ENCODE results near the gene MTOR.

DNA sequence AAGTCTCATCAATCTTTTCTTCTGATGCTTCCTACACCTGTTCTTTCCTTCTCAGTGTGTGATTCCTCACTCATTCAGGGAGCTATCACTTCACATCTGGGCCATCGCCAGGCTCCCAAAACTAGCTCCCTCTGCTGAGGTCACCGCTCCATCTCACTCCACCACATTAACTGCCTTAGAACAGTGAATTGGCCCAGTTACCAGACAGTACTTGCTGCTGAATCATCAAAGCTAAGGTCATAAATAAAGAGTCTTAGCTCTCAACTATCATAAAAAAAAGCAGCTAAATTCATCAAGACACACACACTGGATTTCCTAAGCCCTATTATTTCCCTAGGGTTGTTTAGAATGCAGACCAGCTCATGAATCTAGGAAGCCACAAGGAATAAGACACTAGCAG, 183.7 kb downstream of the MTOR start:
- TF ChIP-seq EZH2 (IDR thresholded peaks at IDR 0.05; ENCODE audit: borderline replicate concordance, low read depth, low read length, severe bottlenecking) (no peak), POLR2A (IDR thresholded peaks at IDR 0.05; ENCODE audit: low read depth, low read length) (no peak), POLR2AphosphoS5 (IDR thresholded peaks at IDR 0.05; ENCODE audit: insufficient read depth, low read depth, low read length) (no peak), CTCF (IDR thresholded peaks at IDR 0.05; ENCODE audit: extremely low read depth in 1 of 2, insufficient read depth in 1 of 2, low read depth in 1 of 2, low read length in 2 of 2) (no peak), JUN (IDR thresholded peaks at IDR 0.05; ENCODE audit: borderline replicate concordance, insufficient read depth, insufficient read length, low read depth) (no peak), FOS (IDR thresholded peaks at IDR 0.05; ENCODE audit: borderline replicate concordance, insufficient read depth, low read length) (no peak)
- TF ChIP-seq, protein P1, sequence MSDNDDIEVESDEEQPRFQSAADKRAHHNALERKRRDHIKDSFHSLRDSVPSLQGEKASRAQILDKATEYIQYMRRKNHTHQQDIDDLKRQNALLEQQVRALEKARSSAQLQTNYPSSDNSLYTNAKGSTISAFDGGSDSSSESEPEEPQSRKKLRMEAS (IDR thresholded peaks at IDR 0.05; ENCODE audit: insufficient read depth, insufficient read length): no peak

Measured in endothelial cell of umbilical vein (primary cell).